GM23248 (cell line): ENCODE data around the gene PDZRN4.

Experiments used
- EZH2 ChIP-seq: fragments of 200-600 bp; sonication (generic); IDR thresholded peaks from 2 replicates; pipeline ENCODE4 v1.6.1; 2018; ENCODE audit warnings: antibody characterized with exemption, mild to moderate bottlenecking; ENCODE audit not compliant: insufficient read depth, poor library complexity, severe bottlenecking
- EZH2phosphoT487 ChIP-seq: fragments of 200-600 bp; sonication (generic); IDR thresholded peaks from 2 replicates; pipeline ENCODE4 v1.6.1; 2018; ENCODE audit warnings: antibody characterized with exemption, moderate library complexity, mild to moderate bottlenecking, low read depth; ENCODE audit not compliant: insufficient read depth

GRCh38 chr12:41510470-41510869, 322.4 kb downstream of the PDZRN4 start:
- TF ChIP-seq EZH2 (no peak), EZH2phosphoT487 (no peak)
